Gastrocnemius medialis (tissue), 4 donors: ENCODE results near the gene LRP5.

Experiments
- POLR2A ChIP-seq, 2 donors: fragments of 450-650 bp; IDR thresholded peaks; one replicate each; pipeline ENCODE4 v1.6.1; 2017; ENCODE audit warnings: antibody characterized with exemption in 2 of 2, mild to moderate bottlenecking in 2 of 2, moderate library complexity in 2 of 2
- TF ChIP-seq, protein P1 (sequence below), 5 experiments: fragments of 450-650 bp in 3 of 5; fragments of 200-600 bp in 2 of 5; sonication (generic) in 2 of 5; IDR thresholded peaks in 4 of 5; conservative IDR thresholded peaks in 1 of 5; 1 replicate in 4 of 5; 2 replicates in 1 of 5; pipeline ENCODE4 v1.5.1; 2016 to 2019; ENCODE audit warnings: antibody characterized with exemption in 5 of 5, mild to moderate bottlenecking in 3 of 5, moderate library complexity in 3 of 5

GRCh38 chr11:68488623-68489022 is 176.2 kb downstream of the LRP5 start:
- TF ChIP-seq, protein P1, sequence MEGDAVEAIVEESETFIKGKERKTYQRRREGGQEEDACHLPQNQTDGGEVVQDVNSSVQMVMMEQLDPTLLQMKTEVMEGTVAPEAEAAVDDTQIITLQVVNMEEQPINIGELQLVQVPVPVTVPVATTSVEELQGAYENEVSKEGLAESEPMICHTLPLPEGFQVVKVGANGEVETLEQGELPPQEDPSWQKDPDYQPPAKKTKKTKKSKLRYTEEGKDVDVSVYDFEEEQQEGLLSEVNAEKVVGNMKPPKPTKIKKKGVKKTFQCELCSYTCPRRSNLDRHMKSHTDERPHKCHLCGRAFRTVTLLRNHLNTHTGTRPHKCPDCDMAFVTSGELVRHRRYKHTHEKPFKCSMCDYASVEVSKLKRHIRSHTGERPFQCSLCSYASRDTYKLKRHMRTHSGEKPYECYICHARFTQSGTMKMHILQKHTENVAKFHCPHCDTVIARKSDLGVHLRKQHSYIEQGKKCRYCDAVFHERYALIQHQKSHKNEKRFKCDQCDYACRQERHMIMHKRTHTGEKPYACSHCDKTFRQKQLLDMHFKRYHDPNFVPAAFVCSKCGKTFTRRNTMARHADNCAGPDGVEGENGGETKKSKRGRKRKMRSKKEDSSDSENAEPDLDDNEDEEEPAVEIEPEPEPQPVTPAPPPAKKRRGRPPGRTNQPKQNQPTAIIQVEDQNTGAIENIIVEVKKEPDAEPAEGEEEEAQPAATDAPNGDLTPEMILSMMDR (IDR thresholded peaks at IDR 0.05 in 4 of 5, conservative IDR thresholded peaks at IDR 0.05 in 1 of 5): no peak
- TF ChIP-seq POLR2A (IDR thresholded peaks at IDR 0.05): no peak
